ELR (cell line): ENCODE data around the gene ZNF135.
A peak's percentile ranks its signal among the peaks of the same experiment; 100 is the strongest.

Experiments used
- DNase-seq: peaks from one replicate; pipeline ENCODE4 v3.0.0-alpha.2; 2015; ENCODE audit warnings: low read depth

Gene ZNF135

DNA sequence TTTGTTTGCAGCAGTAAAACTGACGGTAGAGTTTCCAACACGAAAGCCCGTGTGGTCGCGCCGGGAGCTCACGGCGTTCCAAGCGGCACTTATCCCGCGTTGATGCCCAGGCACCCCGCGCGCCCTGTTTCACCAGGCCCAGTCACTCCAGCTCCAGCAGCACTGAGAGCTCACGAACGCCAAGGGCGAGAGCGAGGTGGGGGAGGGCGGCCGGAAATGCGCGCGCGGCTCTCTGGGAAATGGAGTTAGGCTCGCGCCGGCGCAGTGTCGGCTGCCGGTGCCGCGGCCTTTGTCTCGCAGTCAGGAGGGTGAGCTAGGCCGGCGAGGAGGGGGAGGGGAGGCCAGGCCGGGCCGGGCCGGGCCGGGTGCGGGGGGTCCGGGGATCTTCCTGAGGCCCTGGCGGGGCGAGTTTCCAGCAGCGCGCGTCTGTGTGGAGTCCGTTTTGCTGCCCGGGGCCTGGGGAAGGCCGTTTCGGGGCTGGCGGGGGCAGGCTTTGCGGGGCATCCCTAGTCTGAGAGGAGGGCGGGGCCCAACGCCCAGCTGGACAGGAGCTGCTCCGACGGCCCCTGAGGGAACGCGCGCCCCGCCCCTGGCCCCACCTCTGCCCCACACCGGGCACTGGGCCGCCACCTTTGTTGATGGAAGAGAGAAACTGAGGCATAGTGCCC, at the start of gene ZNF135:
TSS of gene ZNF135 (plus strand) at position 280 of the 668 bp plus-strand sequence. CDS start 721 bp downstream, outside the sequence.
- peak; percentile 73 for DNase-seq

GRCh38 chr19:58009301-58009665, 49.8 kb upstream of the ZNF135 start:
- no peak for DNase-seq

GRCh38 chr19:58009666-58010301, 49.3 kb upstream of the ZNF135 start:
- peak; percentile 88 for DNase-seq

GRCh38 chr19:58010507-58010906, 48.6 kb upstream of the ZNF135 start:
- no peak for DNase-seq

DNA sequence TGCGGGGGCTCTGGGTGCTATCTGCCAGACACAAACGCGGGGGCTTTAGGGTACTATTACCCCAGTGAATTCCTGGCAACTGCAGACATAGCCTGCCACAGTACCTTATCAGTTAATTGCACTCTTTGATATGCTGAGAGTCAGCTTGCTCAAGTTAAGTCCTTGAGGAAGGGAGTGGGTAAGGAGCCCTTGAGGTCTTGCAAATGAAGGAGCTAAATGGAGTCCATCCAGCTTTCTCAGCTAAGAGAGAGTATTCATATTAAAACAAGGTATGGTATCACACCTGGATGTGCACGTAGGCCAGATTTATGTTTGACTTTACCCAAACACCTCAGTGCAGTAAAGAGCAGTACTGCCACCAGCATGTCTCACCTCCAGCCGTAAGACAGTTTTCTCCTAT, 44.9 kb upstream of the ZNF135 start:
- no peak for DNase-seq

DNA sequence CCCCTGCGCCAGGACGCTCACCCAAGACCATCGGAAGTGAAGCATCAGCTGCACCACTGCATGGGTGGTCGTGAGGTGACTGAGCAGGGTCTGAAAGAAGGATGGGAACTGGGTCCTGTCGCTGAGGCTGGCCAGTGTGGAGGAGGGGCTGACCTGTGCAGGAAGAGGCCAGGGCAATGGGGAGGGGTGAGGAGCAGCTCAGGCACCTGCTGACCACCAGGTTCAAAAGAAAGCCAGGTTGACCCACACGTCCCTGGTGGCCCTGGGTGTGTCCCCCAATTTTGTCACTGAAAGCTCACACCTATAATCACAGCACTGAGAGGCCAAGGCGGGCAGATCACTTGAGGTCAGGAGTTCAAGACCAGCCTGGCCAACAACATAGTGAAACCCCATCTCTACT, 39.0 kb upstream of the ZNF135 start:
- DNase-seq = no peak

- DNase-seq = peak; percentile 71
Measured at GRCh38 chr19:58021541-58022282, 37.4 kb upstream of the ZNF135 start.

GRCh38 chr19:58022283-58022660, 36.8 kb upstream of the ZNF135 start:
- DNase-seq = no peak

DNA sequence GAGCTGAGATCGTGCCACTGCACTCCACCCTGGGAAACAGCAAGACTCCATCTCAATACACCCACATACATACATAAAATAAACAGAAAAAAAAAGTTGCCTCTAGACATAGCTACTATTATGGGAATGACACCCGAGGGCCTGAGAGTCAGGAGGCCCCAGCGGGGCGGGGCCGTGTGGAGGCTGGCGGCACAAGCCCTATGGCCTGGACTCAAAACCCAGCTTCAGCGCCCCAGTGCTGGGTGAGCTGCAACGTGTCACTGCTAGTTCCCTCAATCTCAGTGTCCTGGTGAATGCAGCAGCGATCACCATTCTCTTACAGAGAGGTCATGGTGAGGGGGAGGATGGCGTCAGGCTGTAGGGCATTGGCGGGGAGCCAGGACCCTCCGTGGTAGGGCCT, 34.4 kb upstream of the ZNF135 start:
- DNase-seq = no peak

DNA sequence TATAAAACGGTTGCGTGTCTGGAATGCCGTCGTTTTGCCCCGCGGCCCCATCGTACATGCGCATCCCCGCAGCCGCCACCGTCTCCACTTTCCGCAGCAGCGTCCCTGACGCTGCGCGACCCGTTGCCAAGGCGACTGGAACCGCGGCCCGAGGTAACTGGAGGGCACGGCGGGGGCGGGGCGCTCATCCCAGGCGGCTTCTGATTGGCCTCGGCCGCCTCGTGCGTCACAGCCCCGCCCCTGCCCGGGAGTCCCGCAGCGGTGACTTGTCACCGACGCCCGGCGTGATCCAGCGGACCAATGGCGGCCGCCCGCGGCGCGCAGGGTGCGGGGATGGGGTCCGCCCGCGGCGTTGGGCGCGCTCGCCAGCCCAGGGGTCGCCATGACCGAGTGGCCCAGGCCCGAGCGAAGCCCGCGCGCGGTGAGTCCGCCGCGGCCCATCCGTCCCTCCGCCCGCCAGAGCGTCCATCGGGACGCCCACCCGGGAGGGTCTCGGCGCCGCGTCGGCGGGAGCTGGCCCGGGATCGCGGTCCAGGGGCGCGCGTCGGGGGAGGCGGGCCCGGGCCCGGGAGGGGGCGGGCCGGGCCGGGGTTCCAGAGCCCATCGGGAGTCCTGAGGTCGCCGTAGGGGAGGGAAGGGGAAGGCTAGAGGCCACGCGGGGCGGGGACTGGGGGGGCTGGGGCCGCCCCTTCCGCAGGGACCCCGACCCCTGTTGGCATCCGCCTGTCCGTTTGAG, 25.2 kb upstream of the ZNF135 start, which contains the start of gene ZSCAN1:
TSS of gene ZSCAN1 (plus strand) at position 285 of the 736 bp plus-strand sequence. CDS start 3,812 bp downstream, outside the sequence.
- DNase-seq = peak; percentile 69

DNA sequence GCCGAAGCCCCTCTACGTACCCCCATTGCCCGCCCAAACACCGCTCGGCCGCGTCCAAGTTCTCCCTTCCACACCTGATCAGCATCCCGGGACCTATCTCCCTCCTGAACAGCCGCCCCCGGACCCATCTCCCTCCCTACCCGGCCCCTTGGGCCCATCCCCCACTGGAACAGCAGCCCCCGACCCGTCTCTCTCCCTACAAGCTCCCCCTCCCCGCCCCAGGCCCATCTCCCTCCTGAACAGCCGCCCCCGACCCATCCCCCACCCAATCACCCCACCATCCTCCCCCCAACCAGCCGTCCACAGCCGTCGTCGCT, 24.6 kb upstream of the ZNF135 start:
- DNase-seq = no peak

- DNase-seq = no peak
Measured at GRCh38 chr19:58035863-58036262, 23.2 kb upstream of the ZNF135 start.

- no peak for DNase-seq
Measured at GRCh38 chr19:58037927-58038687, 21.0 kb upstream of the ZNF135 start.

GRCh38 chr19:58038688-58039204, 20.3 kb upstream of the ZNF135 start:
- DNase-seq = no peak

- DNase-seq = no peak
Measured at GRCh38 chr19:58040751-58041525, 18.1 kb upstream of the ZNF135 start.

DNA sequence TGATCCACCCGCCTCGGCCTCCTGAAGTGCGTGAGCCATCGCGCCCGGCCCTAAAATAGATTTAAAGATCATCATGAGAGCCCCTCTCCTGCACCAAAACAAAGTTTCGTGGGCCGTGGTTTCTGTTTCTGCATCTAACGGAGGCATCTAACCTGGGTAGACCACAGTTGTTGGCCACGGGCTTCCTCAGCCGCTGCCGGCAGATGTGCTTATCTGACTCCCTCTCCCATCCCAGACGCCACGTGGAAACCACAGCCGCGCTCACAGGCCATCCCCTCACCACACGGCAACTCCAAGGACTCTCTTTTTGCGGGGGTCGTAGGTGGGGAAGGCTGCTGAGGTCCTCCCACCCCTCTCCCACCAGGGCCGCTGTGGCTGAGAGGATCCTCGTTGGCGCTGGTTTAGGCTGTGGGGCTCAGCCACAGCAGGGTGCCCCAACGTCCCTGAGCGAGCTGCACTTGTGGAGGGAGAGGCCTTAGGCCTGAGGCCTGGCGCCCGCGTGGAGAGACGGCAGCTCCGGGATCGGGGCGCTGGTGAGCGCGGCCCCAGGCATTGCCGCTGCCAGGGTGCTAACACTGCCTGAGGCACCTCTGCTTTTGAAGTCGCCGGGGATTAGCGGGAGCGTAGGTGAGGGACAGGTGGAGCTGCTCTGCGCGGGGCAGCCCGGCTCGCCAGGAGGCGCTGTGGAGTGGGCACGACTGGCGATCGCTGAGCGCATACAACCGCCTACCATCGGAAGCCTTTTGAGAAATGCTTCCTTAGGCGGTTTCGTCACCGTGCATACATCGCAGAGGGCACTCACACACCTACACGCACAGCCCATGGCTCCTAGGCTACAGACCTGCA, 16.4 kb upstream of the ZNF135 start:
- peak; percentile 24 for DNase-seq

DNA sequence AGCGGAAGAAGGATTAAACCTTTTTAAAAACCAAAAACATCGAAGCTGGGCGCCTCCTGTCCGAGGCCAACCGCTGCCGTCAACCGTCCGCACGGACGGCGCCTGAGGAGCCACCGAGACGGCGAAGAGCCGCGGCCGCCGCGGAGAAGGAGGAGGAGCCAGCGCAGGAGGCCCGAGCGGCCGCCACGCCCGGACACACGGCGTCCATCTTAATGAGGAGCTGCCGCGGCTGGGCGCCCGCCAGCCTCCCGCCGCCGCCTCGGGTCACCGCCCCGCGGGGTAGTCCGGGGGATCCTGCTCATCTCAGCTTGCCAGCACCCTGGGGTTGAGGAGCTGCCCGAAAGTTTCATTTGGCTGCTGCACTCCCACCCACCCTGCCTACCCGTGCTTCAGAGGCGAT, 14.7 kb upstream of the ZNF135 start:
- no peak for DNase-seq

GRCh38 chr19:58044886-58045285, 14.2 kb upstream of the ZNF135 start:
- no peak for DNase-seq

DNA sequence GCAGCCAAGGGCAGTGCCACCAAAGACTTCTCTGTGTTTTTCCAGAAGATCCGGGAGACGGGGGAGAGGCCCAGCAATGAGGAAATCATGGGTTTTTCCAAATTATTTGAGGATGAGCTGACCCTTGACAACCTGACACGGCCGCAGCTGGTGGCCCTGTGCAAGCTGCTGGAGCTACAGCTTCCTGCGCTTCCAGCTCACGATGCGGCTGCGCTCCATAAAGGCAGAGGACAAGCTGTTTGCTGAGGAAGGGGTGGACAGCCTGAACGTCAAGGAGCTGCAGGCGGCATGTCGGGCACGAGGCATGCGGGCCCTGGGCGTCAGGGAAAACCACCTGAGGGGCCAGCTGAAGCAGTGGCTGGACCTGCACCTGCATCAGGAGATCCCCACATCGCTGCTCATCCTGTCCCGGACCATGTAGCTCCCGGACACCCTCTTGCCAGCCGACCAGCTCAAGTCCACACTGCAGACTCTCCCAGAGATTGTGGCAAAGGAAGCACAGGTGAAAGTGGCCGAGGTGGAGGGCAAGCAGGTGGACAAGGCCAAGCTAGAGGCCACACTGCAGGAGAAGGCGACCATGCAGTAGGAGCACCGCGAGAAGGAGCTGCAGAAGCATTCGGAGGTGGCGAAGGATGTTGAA, 13.6 kb upstream of the ZNF135 start:
- DNase-seq = no peak
